GM12878 (cell line): ENCODE results near the gene WWTR1. TPM values are rescaled to one million over a fixed set of nuclear protein-coding genes. Genes with fewer than 3 reads are reported as not detected.

Experiments used
- ATAC-seq: fragments of 200-7000 bp; cut with Tn5 transposase; 3 replicates; pipeline ENCODE4 v1.9.1; 2020; ENCODE audit warnings: mild to moderate bottlenecking, moderate library complexity
- BruUV-seq: library from RNA; stranded (reverse); fragments of 400-500 nt; replicated peaks from 2 replicates; lab custom pipeline; 2021; lab: Mats Ljungman, UMichigan
- CTCF ChIA-PET: fragments of 300-600 bp; sonication (Branson Sonifier 250); formaldehyde crosslinking; extraction: SDS; loops from one replicate; lab custom pipeline; 2021; ENCODE audit warnings: inconsistent platforms; lab: Yijun Ruan, JAX
- POLR2A ChIA-PET: fragments of 350-600 bp; formaldehyde crosslinking; extraction: SDS; loops from one replicate; lab custom pipeline; 2021; ENCODE audit warnings: inconsistent platforms; lab: Charles Lee
- RAD21 ChIA-PET: fragments of 300-600 bp; sonication (Branson Sonifier 250); formaldehyde crosslinking; loops from one replicate; lab custom pipeline; 2023; ENCODE audit warnings: antibody characterized with exemption; ENCODE audit not compliant: unreplicated experiment; lab: Charles Lee
- SMC1A ChIA-PET: fragments of 300-600 bp; sonication (Branson Sonifier 250); formaldehyde crosslinking; loops from one replicate; lab custom pipeline; 2023; ENCODE audit not compliant: unreplicated experiment, uncharacterized antibody; lab: Charles Lee
- DNase-seq: peaks from one replicate; pipeline ENCODE4 v3.0.0-alpha.2; 2011; ENCODE audit warnings: low read depth, low spot score
- FAIRE-seq: peaks from 3 replicates; lab custom pipeline; 2011; peaks lifted over from hg19 to GRCh38; lab: Jason Lieb, UNC
- H2AFZ ChIP-seq: 2 replicates; pipeline ENCODE4 v1.6.0; 2011; ENCODE audit warnings: low read depth, low read length, control low read depth; ENCODE audit not compliant: control insufficient read depth
- H3K27ac ChIP-seq: 2 replicates; pipeline ENCODE4 v1.5.1; 2011; ENCODE audit warnings: control low read depth; ENCODE audit not compliant: control insufficient read depth, insufficient read depth
- H3K27me3 ChIP-seq, 2 experiments: replicated peaks in 1 of 2; 2 replicates each; pipeline versions ENCODE4 v1.6.0 to v1.6.1; 2011; ENCODE audit warnings: low read length in 1 of 2; ENCODE audit not compliant: control insufficient read depth in 2 of 2, insufficient read depth in 2 of 2
- H3K36me3 ChIP-seq, 2 experiments: 2 replicates each; pipeline ENCODE4 v1.5.1; 2011; ENCODE audit warnings: low read length in 1 of 2; ENCODE audit not compliant: control insufficient read depth in 2 of 2, insufficient read depth in 2 of 2
- H3K4me1 ChIP-seq: 2 replicates; pipeline ENCODE4 v1.6.1; 2011; ENCODE audit warnings: mild to moderate bottlenecking, low read length, moderate library complexity, mixed read lengths; ENCODE audit not compliant: control insufficient read depth, insufficient read depth
- H3K4me2 ChIP-seq: 2 replicates; pipeline ENCODE4 v1.6.0; 2011; ENCODE audit warnings: control low read depth; ENCODE audit not compliant: control insufficient read depth, insufficient read depth
- H3K4me3 ChIP-seq: fragments of 200-600 bp; sonication (generic); 2 replicates; pipeline ENCODE4 v1.5.1; 2016
- H3K79me2 ChIP-seq: 2 replicates; pipeline ENCODE4 v1.6.0; 2011; ENCODE audit warnings: low read length; ENCODE audit not compliant: control insufficient read depth, insufficient read depth
- H3K9ac ChIP-seq: 2 replicates; pipeline ENCODE4 v1.8.0; 2011; ENCODE audit warnings: low read length, control low read depth, mixed read lengths; ENCODE audit not compliant: control insufficient read depth, insufficient read depth
- H3K9me3 ChIP-seq: replicated peaks from 3 replicates; pipeline ENCODE4 v1.5.1; 2011; ENCODE audit warnings: mild to moderate bottlenecking, low read length; ENCODE audit not compliant: control insufficient read depth, insufficient read depth
- H4K20me1 ChIP-seq: 2 replicates; pipeline ENCODE4 v1.6.0; 2011; ENCODE audit not compliant: control insufficient read depth, insufficient read depth
- ASH2L ChIP-seq: fragments of 300-600, 200-600 bp; sonication (generic); IDR thresholded peaks from 2 replicates; pipeline ENCODE4 v1.6.1; 2017; ENCODE audit warnings: low read depth, mild to moderate bottlenecking, borderline replicate concordance
- ATF7 ChIP-seq: fragments of 450-650 bp; IDR thresholded peaks from 2 replicates; pipeline ENCODE4 v1.6.1; 2016; ENCODE audit warnings: low read depth, mild to moderate bottlenecking
- CEBPB ChIP-seq, 2 experiments: fragments of 150-350 bp in 1 of 2; IDR thresholded peaks; 2 replicates each; pipeline ENCODE4 v1.6.1; 2012 to 2014; ENCODE audit warnings: low read depth in 2 of 2, low read length in 2 of 2, borderline replicate concordance in 1 of 2, inconsistent platforms in 1 of 2
- EGR1 ChIP-seq, 2 experiments: IDR thresholded peaks; 1 replicate in 1 of 2; 2 replicates in 1 of 2; pipeline ENCODE4 v1.6.1; 2011 to 2012; ENCODE audit warnings: low read depth in 2 of 2, low read length in 2 of 2, borderline replicate concordance in 1 of 2, mild to moderate bottlenecking in 1 of 2, moderate library complexity in 1 of 2
- IRF4 ChIP-seq: IDR thresholded peaks from 2 replicates; pipeline ENCODE4 v1.6.1; 2011; ENCODE audit warnings: low read depth, low read length
- JUND ChIP-seq: IDR thresholded peaks from 2 replicates; pipeline ENCODE4 v1.6.1; 2012; ENCODE audit warnings: low read depth, mild to moderate bottlenecking, low read length, improper control_type of control experiment, moderate library complexity
- MTA2 ChIP-seq: fragments of 450-650 bp; IDR thresholded peaks from 2 replicates; pipeline ENCODE4 v1.6.1; 2016; ENCODE audit warnings: low read depth, mild to moderate bottlenecking, moderate library complexity
- STAT3 ChIP-seq: IDR thresholded peaks from 2 replicates; pipeline ENCODE4 v1.6.1; 2011; ENCODE audit warnings: low read depth, low read length, improper control_type of control experiment
- YY1 ChIP-seq: IDR thresholded peaks from 2 replicates; pipeline ENCODE4 v1.6.1; 2011; ENCODE audit warnings: low read depth, mild to moderate bottlenecking, low read length
- ZNF207 ChIP-seq: fragments of 450-650 bp; IDR thresholded peaks from 2 replicates; pipeline ENCODE4 v1.6.1; 2014; ENCODE audit warnings: antibody characterized with exemption, mild to moderate bottlenecking, borderline replicate concordance
- WGBS: methylation state at CpG from one replicate; pipeline ENCODE4 v1.1.6; 2016; ENCODE audit warnings: low lambda C conversion rate; ENCODE audit not compliant: insufficient replicate concordance, insufficient coverage; ENCODE audit errors: missing lambda C conversion rate; 5-methylcytosine and 5-hydroxymethylcytosine counted together
- in situ Hi-C: fragments of 300-500 bp; cut with MboI; formaldehyde crosslinking; loops from 9 replicates; pipeline ENCODE4 v1.14.3; 2018; ENCODE audit warnings: mixed read lengths
- intact Hi-C: fragments of 100-400 bp; cut with micrococcal nuclease; formaldehyde crosslinking; loops from one replicate; pipeline ENCODE4 v1.14.2; 2022; ENCODE audit not compliant: unreplicated experiment
- polyA plus RNA-seq, 11 experiments: library from polyadenylated mRNA; depleted of rRNA in 4 of 11; unstranded in 6 of 11; stranded (reverse) in 5 of 11; fragments of >200 nt; fragmentation: Nextera tagmentation in 4 of 11; fragmentation: Illumina TruSeq in 1 of 11; extraction: Ambion mirVana in 4 of 11; extraction: Trizol in 1 of 11; gene quantifications; 1 replicate in 1 of 11; 2 replicates in 10 of 11; pipeline versions ENCODE4 v1.2.1 to v1.2.3, GENCODE V29; 2011 to 2016; ENCODE audit warnings: inconsistent platforms in 2 of 11, missing spikeins in 2 of 11, low read depth in 1 of 11
- total RNA-seq, 4 experiments: library from RNA; depleted of rRNA in 3 of 4; stranded (reverse); fragments of >200 nt in 3 of 4; fragmentation: Illumina TruSeq in 1 of 4; extraction: Trizol in 1 of 4; gene quantifications; 2 replicates each; pipeline versions ENCODE4 v1.2.1 to v1.2.3, GENCODE V29; 2013 to 2021
- TF ChIP-seq, protein P1 (sequence below): fragments of 450-650 bp; IDR thresholded peaks from 2 replicates; pipeline ENCODE4 v1.6.1; 2016; ENCODE audit warnings: mild to moderate bottlenecking
- TF ChIP-seq, protein P2 (sequence below): IDR thresholded peaks from 2 replicates; pipeline ENCODE4 v1.6.1; 2012; ENCODE audit warnings: low read length, inconsistent platforms

The WWTR1 gene
- total and polyA plus RNA-seq, 10 of the 15 experiments (the other 5 are each of a cell fraction or from before 2014, with no cell fraction given), result 2.5 to 18.5 (median 5.8) TPM

DNA sequence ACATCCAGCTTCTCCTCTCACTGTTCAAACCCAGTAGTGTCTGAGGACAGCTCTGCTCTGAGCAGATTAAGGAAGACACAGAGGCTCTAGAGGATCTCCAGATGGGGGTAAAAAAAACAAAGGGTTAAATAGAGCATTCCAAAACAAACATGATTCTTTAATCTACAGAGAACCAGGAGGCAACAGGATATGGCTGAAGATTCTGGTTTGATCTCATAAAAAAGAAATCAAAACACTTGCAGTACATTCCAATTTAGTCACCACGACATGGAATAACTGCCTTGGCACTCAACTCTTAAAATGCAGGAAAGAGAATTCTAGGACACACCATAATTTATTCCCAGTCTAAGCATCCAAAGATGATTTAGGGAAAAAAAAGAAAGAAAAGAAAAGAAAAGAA lies 151.3 kb downstream of the WWTR1 start (continued):
- TF ChIP-seq ATF7 (no peak), IRF4 (no peak), ZNF207 (no peak), YY1 (no peak), ASH2L (no peak)

DNA sequence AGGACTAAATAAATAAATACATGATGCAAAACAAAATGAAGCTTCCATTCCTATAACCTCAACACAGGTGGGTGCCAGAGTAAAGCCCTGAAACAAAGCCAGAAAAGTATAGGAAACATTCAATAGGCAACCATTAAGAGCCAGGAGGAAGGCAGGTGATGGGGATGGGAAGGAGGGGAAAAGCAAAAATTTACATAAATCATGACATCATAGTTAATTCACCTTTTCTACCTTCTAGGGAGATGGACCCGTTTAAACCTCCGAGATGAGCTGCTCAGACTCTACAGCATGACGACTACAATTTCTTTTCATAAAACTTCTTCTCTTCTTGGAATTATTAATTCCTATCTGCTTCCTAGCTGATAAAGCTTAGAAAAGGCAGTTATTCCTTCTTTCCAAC lies 155.4 kb downstream of the WWTR1 start:
- no peaks in the 10 kb centered on the region for H3K9me3 ChIP-seq
- ATAC-seq (no peak), FAIRE-seq (no peak), DNase-seq (no peak)
- BruUV-seq, result no TSS peak
- H4K20me1 ChIP-seq, result no peaks in the 10 kb centered on the region
- ChIA-PET CTCF (interaction anchor here (0.8 to 2.5 kb wide), 6 partner anchors 9 to 306 kb away, joined by 3 to 10 read pairs (median 4); no protein-coding TSS in a partner anchor), RAD21 (no interaction called here), SMC1A (interaction anchor here (0.8 to 1.8 kb wide), 5 partner anchors 9 to 92 kb away, joined by 3 to 7 read pairs (median 3); no protein-coding TSS in a partner anchor), POLR2A (no interaction called here)
- no peaks in the 10 kb centered on the region for H3K79me2 ChIP-seq
- TF ChIP-seq JUND, result no peak
- no peak overlapping the region for H3K9ac ChIP-seq
- no peak overlapping the region for H3K4me3 ChIP-seq
- no peaks in the 10 kb centered on the region; the same call in 1 of the 2 replicates for H3K4me1 ChIP-seq
- intact Hi-C loops, result no loop called here
- no peaks in the 10 kb centered on the region for H3K36me3 ChIP-seq
- in situ Hi-C loops, result loop anchor here (25.0 kb wide), 1 partner anchor 685 kb away; no protein-coding TSS in a partner anchor
- H3K27me3 ChIP-seq, result no peaks in the 10 kb centered on the region
- WGBS, result 57% methylated on average over 3 of the region's 3 CpGs
- no peak overlapping the region for H3K4me2 ChIP-seq
- H2AFZ ChIP-seq, result no peak overlapping the region
- H3K27ac ChIP-seq, result no peak overlapping the region

DNA sequence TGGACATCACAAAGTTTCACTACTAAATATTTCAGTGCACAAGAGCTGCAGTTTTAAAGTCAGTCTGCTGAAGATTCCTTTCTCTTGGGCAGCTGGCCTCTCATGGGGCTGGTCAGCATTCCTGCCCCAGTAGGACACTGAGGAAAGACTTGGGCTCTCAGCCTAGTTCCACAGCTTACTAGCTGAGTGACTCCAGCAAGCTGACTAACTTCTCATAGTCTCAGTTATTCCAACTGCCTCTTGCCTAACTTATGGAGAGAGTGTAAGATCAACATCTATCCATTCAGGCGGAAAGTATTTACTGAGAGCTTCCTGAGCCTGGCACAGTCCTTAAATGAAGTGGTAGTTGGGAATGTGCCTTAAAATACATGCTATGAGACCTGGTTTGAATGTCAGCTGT lies 156.3 kb downstream of the WWTR1 start:
- Histone ChIP-seq H3K79me2 (no peaks in the 10 kb centered on the region), H3K27ac (no peak overlapping the region), H3K27me3 (no peaks in the 10 kb centered on the region), H3K9ac (no peak overlapping the region), H3K4me3 (no peak overlapping the region), H3K4me1 (no peaks in the 10 kb centered on the region), H3K36me3 (no peaks in the 10 kb centered on the region), H3K4me2 (no peak overlapping the region), H3K9me3 (no peaks in the 10 kb centered on the region), H2AFZ (no peak overlapping the region), H4K20me1 (no peaks in the 10 kb centered on the region)
- FAIRE-seq, result no peak
- ChIA-PET POLR2A (interaction anchor here (0.5 kb wide), 1 partner anchor 64 kb away, joined by 5 read pairs; no protein-coding TSS in a partner anchor), CTCF (interaction anchor here (0.8 to 2.5 kb wide), 7 partner anchors 8 to 307 kb away, joined by 3 to 13 read pairs (median 5); no protein-coding TSS in a partner anchor), SMC1A (interaction anchor here (0.7 to 1.8 kb wide), 6 partner anchors 10 to 307 kb away, joined by 3 to 7 read pairs (median 4); no protein-coding TSS in a partner anchor), RAD21 (no interaction called here)
- no peak for ATAC-seq
- no TSS peak for BruUV-seq
- intact Hi-C loops, result no loop called here
- DNase-seq, result no peak
- WGBS, result 53% methylated on average over 1 of the region's 1 CpG
- in situ Hi-C loops, result loop anchor here (25.0 kb wide), 1 partner anchor 686 kb away; no protein-coding TSS in a partner anchor
- TF ChIP-seq, protein P1, sequence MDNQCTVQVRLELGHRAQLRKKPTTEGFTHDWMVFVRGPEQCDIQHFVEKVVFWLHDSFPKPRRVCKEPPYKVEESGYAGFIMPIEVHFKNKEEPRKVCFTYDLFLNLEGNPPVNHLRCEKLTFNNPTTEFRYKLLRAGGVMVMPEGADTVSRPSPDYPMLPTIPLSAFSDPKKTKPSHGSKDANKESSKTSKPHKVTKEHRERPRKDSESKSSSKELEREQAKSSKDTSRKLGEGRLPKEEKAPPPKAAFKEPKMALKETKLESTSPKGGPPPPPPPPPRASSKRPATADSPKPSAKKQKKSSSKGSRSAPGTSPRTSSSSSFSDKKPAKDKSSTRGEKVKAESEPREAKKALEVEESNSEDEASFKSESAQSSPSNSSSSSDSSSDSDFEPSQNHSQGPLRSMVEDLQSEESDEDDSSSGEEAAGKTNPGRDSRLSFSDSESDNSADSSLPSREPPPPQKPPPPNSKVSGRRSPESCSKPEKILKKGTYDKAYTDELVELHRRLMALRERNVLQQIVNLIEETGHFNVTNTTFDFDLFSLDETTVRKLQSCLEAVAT, result no peak
- TF ChIP-seq EGR1 (IDR thresholded peaks at IDR 0.05; ENCODE audit: borderline replicate concordance in 1 of 2, low read depth in 2 of 2, low read length in 2 of 2), result no peak
- TF ChIP-seq CEBPB (IDR thresholded peaks at IDR 0.05; ENCODE audit: borderline replicate concordance in 1 of 2, low read depth in 2 of 2, low read length in 2 of 2), result no peak
- TF ChIP-seq, protein P2, sequence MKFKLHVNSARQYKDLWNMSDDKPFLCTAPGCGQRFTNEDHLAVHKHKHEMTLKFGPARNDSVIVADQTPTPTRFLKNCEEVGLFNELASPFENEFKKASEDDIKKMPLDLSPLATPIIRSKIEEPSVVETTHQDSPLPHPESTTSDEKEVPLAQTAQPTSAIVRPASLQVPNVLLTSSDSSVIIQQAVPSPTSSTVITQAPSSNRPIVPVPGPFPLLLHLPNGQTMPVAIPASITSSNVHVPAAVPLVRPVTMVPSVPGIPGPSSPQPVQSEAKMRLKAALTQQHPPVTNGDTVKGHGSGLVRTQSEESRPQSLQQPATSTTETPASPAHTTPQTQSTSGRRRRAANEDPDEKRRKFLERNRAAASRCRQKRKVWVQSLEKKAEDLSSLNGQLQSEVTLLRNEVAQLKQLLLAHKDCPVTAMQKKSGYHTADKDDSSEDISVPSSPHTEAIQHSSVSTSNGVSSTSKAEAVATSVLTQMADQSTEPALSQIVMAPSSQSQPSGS, result no peak
- no peak for TF ChIP-seq MTA2
- no peak for TF ChIP-seq STAT3
